ENCODE results near the gene RLBP1. TPM values are rescaled to one million over a fixed set of nuclear protein-coding genes. Genes with fewer than 3 reads are reported as not detected.

The RLBP1 gene
- total and polyA plus RNA-seq, 2 donors (not counting 3 experiments of a cell fraction or from before 2014, with no cell fraction given) = not detected

DNA sequence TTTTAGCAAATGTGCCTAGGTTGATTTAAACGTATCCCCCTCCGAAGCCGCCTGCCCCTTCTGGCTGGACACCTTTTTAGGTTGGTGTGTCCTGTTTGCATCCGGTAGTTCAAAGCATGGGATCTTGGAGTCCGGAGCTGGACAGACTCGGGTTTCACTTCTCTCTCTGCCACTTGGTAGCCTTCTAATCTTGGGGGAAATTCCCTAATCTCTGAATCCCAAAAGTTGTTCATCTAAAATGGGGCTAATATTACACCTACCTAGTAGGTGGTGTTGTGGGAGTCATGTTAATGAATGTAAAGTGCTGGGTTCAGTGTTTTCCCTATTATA is 23.2 kb upstream of the RLBP1 start:
- peaks cover 15% of the 10 kb centered on the region for H3K4me1 ChIP-seq (ENCODE audit: control insufficient read depth, extremely low read depth, insufficient read depth, low read length)
- H3K9ac ChIP-seq (replicated peaks; ENCODE audit: extremely low read depth, insufficient read depth, low read length) = peak overlapping the region; percentile 85
- FAIRE-seq (peak; percentile 63), DNase-seq (ENCODE audit: low read depth, low spot score) (no peak)
- H3K4me2 ChIP-seq (ENCODE audit: insufficient read depth, low read length) = peak overlapping the region; percentile 78
- intact Hi-C loops (cut with micrococcal nuclease) = no loop called here
- no peaks in the 10 kb centered on the region for H3K9me1 ChIP-seq (replicated peaks; ENCODE audit: control insufficient read depth, extremely low read depth, insufficient read depth, low read length)
- ChIA-PET CTCF (interaction anchor here (0.6 to 4.4 kb wide), 8 partner anchors 11 to 340 kb away, joined by 3 to 54 read pairs (median 4); no protein-coding TSS in a partner anchor), POLR2A (interaction anchor here (0.6 kb wide), 1 partner anchor 206 kb away, joined by 7 read pairs; no protein-coding TSS in a partner anchor)
- peak overlapping the region; percentile 65 for H3K27ac ChIP-seq (ENCODE audit: insufficient read depth, low read depth, low read length)
- TF ChIP-seq POLR2A (IDR thresholded peaks at IDR 0.05; ENCODE audit: low read depth, low read length) = no peak
- TF ChIP-seq JUN (IDR thresholded peaks at IDR 0.05; ENCODE audit: borderline replicate concordance, insufficient read depth, insufficient read length, low read depth) = no peak
- no peak for TF ChIP-seq FOS (IDR thresholded peaks at IDR 0.05; ENCODE audit: borderline replicate concordance, insufficient read depth, low read length)
- TF ChIP-seq EZH2 (IDR thresholded peaks at IDR 0.05; ENCODE audit: borderline replicate concordance, low read depth, low read length, severe bottlenecking) = no peak
- TF ChIP-seq, protein P1, sequence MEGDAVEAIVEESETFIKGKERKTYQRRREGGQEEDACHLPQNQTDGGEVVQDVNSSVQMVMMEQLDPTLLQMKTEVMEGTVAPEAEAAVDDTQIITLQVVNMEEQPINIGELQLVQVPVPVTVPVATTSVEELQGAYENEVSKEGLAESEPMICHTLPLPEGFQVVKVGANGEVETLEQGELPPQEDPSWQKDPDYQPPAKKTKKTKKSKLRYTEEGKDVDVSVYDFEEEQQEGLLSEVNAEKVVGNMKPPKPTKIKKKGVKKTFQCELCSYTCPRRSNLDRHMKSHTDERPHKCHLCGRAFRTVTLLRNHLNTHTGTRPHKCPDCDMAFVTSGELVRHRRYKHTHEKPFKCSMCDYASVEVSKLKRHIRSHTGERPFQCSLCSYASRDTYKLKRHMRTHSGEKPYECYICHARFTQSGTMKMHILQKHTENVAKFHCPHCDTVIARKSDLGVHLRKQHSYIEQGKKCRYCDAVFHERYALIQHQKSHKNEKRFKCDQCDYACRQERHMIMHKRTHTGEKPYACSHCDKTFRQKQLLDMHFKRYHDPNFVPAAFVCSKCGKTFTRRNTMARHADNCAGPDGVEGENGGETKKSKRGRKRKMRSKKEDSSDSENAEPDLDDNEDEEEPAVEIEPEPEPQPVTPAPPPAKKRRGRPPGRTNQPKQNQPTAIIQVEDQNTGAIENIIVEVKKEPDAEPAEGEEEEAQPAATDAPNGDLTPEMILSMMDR (IDR thresholded peaks at IDR 0.05; ENCODE audit: extremely low read depth in 1 of 2, insufficient read depth in 1 of 2, low read depth in 1 of 2, low read length in 2 of 2) = no peak
- TF ChIP-seq, protein P2, sequence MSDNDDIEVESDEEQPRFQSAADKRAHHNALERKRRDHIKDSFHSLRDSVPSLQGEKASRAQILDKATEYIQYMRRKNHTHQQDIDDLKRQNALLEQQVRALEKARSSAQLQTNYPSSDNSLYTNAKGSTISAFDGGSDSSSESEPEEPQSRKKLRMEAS (IDR thresholded peaks at IDR 0.05; ENCODE audit: insufficient read depth, insufficient read length) = no peak
- TF ChIP-seq POLR2AphosphoS5 (IDR thresholded peaks at IDR 0.05; ENCODE audit: insufficient read depth, low read depth, low read length) = no peak
- no peak for TF ChIP-seq GATA2 (IDR thresholded peaks at IDR 0.05; ENCODE audit: insufficient read depth, insufficient read length, low read depth, low read length)
- TF ChIP-seq MYC (IDR thresholded peaks at IDR 0.05; ENCODE audit: low read depth, low read length) = no peak
- peaks cover 0 to 2% of the 10 kb centered on the region in 2 experiments for H3K36me3 ChIP-seq (ENCODE audit: control insufficient read depth in 2 of 2, extremely low read depth in 1 of 2, insufficient read depth in 2 of 2, low read length in 2 of 2)
- peaks cover 26% of the 10 kb centered on the region for H3K79me2 ChIP-seq (ENCODE audit: control insufficient read depth, insufficient read depth, low read length)
- dilution Hi-C loops (cut with MboI; ENCODE audit: extremely low pct_ligation_motif_present, low sequenced_read_pairs) = no loop called here
- no TSS peak for BruUV-seq (replicated peaks)
- no peaks in the 10 kb centered on the region for H4K20me1 ChIP-seq (replicated peaks; ENCODE audit: control insufficient read depth, extremely low read depth, insufficient read depth, low read length)
- peak overlapping the region; percentile 81 to 92 (median 89) for H3K4me3 ChIP-seq (replicated peaks in 1 of 3; ENCODE audit: insufficient read depth in 1 of 3, low read depth in 1 of 3, low read length in 3 of 3)
- H3K9me3 ChIP-seq (replicated peaks; ENCODE audit: control insufficient read depth, insufficient read depth, low read length) = no peaks in the 10 kb centered on the region
- peaks cover 5 to 7% of the 10 kb centered on the region in 2 experiments for H3K27me3 ChIP-seq (ENCODE audit: control insufficient read depth in 2 of 2, insufficient read depth in 2 of 2, low read length in 2 of 2)
- H2AFZ ChIP-seq (ENCODE audit: low read depth, low read length) = peak overlapping the region; percentile 96
